Measurements from ENCODE around the gene AKNAD1. TPM values are rescaled to one million over a fixed set of nuclear protein-coding genes. Genes with fewer than 3 reads are reported as not detected.
"Not testable (repeated sequence)": the region's sequence is repeated elsewhere in the genome, so short reads cannot be mapped to it uniquely, and the experiment has no call there.

The AKNAD1 gene
- total and polyA plus RNA-seq, 3 experiments from 2014 or later = not detected

GRCh38 chr1:108889006-108889645 lies 32.2 kb upstream of the AKNAD1 start:
- H3K4me3 ChIP-seq (ENCODE audit: low read length); H3K4me1 ChIP-seq (ENCODE audit: insufficient read depth, low read length); H3K36me3 ChIP-seq (ENCODE audit: insufficient read depth, low read length); DNase-seq; POLR2A ChIA-PET; H3K36me3 Mint-ChIP-seq; H3K9me3 ChIP-seq (ENCODE audit: low read length); H3K4me3 Mint-ChIP-seq; H3K4me1 Mint-ChIP-seq; H3K27ac Mint-ChIP-seq; H3K27me3 Mint-ChIP-seq; H3K9me3 Mint-ChIP-seq; H3K27me3 ChIP-seq (ENCODE audit: insufficient read depth, low read length, poor library complexity, severe bottlenecking); H3K27ac ChIP-seq (ENCODE audit: low read depth, low read length): not testable (repeated sequence)
- CTCF ChIA-PET = interaction anchor here (1.2 to 1.8 kb wide), 2 partner anchors 61 kb away, joined by 4 to 5 read pairs; no protein-coding TSS in a partner anchor

DNA sequence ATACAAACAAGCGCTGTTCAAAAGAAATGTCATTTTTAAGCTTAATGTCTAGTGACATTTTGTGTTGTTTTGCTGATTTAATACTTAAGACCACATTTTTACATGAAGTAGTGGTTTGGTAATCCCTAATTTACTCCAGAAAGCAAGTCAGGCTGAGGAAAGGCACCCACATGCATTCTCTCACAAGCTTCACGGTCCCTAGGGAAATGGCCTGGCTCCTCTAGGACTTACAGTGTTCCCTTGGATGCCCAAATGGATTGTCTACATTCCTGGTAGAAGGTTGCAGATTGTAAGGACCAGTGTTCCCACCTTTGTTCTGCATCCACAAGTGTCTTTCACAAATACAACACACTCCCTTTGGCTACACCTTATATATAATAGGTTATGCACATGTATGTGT lies 29.4 kb upstream of the AKNAD1 start:
- Histone ChIP-seq H3K4me3 (ENCODE audit: low read length) (no peak overlapping the region), H3K9me3 (ENCODE audit: low read length) (no peaks in the 10 kb centered on the region), H3K36me3 (ENCODE audit: insufficient read depth, low read length) (no peaks in the 10 kb centered on the region), H3K4me1 (ENCODE audit: insufficient read depth, low read length) (no peaks in the 10 kb centered on the region), H3K27me3 (ENCODE audit: insufficient read depth, low read length, poor library complexity, severe bottlenecking) (no peaks in the 10 kb centered on the region), H3K27ac (ENCODE audit: low read depth, low read length) (no peak overlapping the region)
- no peak overlapping the region for H3K4me3 Mint-ChIP-seq
- ChIA-PET POLR2A (no interaction called here), CTCF (no interaction called here)
- H3K27me3 Mint-ChIP-seq = peaks cover 0 to 2% of the 10 kb centered on the region in 2 donors
- H3K36me3 Mint-ChIP-seq = no peaks in the 10 kb centered on the region
- H3K4me1 Mint-ChIP-seq = no peaks in the 10 kb centered on the region
- H3K9me3 Mint-ChIP-seq = no peaks in the 10 kb centered on the region
- H3K27ac Mint-ChIP-seq = no peak overlapping the region
- no peak for DNase-seq

- Mint-ChIP-seq H3K4me3 (no peak overlapping the region), H3K9me3 (no peaks in the 10 kb centered on the region), H3K36me3 (no peaks in the 10 kb centered on the region), H3K27ac (peak overlapping the region in 1 of 8 donors; percentile 46), H3K4me1 (no peaks in the 10 kb centered on the region), H3K27me3 (no peaks in the 10 kb centered on the region)
- H3K27me3 ChIP-seq (ENCODE audit: insufficient read depth, low read length, poor library complexity, severe bottlenecking) = no peaks in the 10 kb centered on the region
- ChIA-PET POLR2A (no interaction called here), CTCF (no interaction called here)
- H3K27ac ChIP-seq (ENCODE audit: low read depth, low read length) = no peak overlapping the region
- no peak for DNase-seq
- H3K4me3 ChIP-seq (ENCODE audit: low read length) = no peak overlapping the region
- no peaks in the 10 kb centered on the region for H3K9me3 ChIP-seq (ENCODE audit: low read length)
- H3K36me3 ChIP-seq (ENCODE audit: insufficient read depth, low read length) = no peaks in the 10 kb centered on the region
- no peaks in the 10 kb centered on the region for H3K4me1 ChIP-seq (ENCODE audit: insufficient read depth, low read length)
These were observed 28.1 kb upstream of the AKNAD1 start for GRCh38 chr1:108884968-108885367.

DNA sequence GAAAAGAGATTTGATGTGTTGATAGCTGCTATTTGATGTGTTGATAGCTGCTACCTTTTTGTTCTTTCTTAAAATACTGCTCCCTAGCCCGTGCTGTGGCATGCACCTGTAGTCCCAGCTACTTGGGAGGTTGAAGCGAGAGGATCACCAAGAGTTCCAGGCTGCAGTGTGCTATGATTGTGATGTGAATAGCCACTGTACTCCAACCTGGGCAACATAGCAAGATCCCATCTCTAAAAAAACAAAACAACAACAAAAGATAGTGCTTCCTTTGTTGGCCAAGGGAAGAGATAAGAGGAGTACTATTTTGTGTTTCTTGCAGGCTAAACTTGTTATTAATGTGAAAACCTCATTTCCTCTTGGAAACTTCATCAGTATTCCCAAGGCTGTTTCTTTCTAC lies 25.9 kb upstream of the AKNAD1 start:
- Histone ChIP-seq H3K27ac (ENCODE audit: low read depth, low read length) (no peak overlapping the region), H3K9me3 (ENCODE audit: low read length) (no peaks in the 10 kb centered on the region), H3K4me3 (ENCODE audit: low read length) (no peak overlapping the region), H3K36me3 (ENCODE audit: insufficient read depth, low read length) (no peaks in the 10 kb centered on the region), H3K4me1 (ENCODE audit: insufficient read depth, low read length) (peaks cover under 1% of the 10 kb centered on the region), H3K27me3 (ENCODE audit: insufficient read depth, low read length, poor library complexity, severe bottlenecking) (no peaks in the 10 kb centered on the region)
- CTCF ChIA-PET = interaction anchor here (1.1 to 1.7 kb wide), 2 partner anchors 11 to 55 kb away, joined by 3 to 4 read pairs; no protein-coding TSS in a partner anchor
- POLR2A ChIA-PET = no interaction called here
- Mint-ChIP-seq H3K4me3 (no peak overlapping the region), H3K36me3 (no peaks in the 10 kb centered on the region), H3K9me3 (no peaks in the 10 kb centered on the region), H3K4me1 (peaks cover 4 to 12% (median 5%) of the 10 kb centered on the region in 3 donors), H3K27ac (no peak overlapping the region), H3K27me3 (no peaks in the 10 kb centered on the region)
- no peak for DNase-seq

GRCh38 chr1:108881369-108881768 lies 24.5 kb upstream of the AKNAD1 start:
- H3K4me1 ChIP-seq (ENCODE audit: insufficient read depth, low read length) = peaks cover 8% of the 10 kb centered on the region
- H3K9me3 ChIP-seq (ENCODE audit: low read length) = no peaks in the 10 kb centered on the region
- H3K36me3 ChIP-seq (ENCODE audit: insufficient read depth, low read length) = no peaks in the 10 kb centered on the region
- peaks cover 0 to 5% (median 0%) of the 10 kb centered on the region in 3 donors for H3K36me3 Mint-ChIP-seq
- no peak overlapping the region for H3K4me3 ChIP-seq (ENCODE audit: low read length)
- H3K27me3 ChIP-seq (ENCODE audit: insufficient read depth, low read length, poor library complexity, severe bottlenecking) = no peaks in the 10 kb centered on the region
- H3K9me3 Mint-ChIP-seq = no peaks in the 10 kb centered on the region
- H3K27ac Mint-ChIP-seq = no peak overlapping the region
- H3K27ac ChIP-seq (ENCODE audit: low read depth, low read length) = no peak overlapping the region
- H3K27me3 Mint-ChIP-seq = peaks cover 0 to 4% of the 10 kb centered on the region in 2 donors
- H3K4me1 Mint-ChIP-seq = peaks cover 11 to 16% (median 12%) of the 10 kb centered on the region in 3 donors
- no peak overlapping the region for H3K4me3 Mint-ChIP-seq
- POLR2A ChIA-PET = no interaction called here
- CTCF ChIA-PET = no interaction called here
- DNase-seq = no peak

DNA sequence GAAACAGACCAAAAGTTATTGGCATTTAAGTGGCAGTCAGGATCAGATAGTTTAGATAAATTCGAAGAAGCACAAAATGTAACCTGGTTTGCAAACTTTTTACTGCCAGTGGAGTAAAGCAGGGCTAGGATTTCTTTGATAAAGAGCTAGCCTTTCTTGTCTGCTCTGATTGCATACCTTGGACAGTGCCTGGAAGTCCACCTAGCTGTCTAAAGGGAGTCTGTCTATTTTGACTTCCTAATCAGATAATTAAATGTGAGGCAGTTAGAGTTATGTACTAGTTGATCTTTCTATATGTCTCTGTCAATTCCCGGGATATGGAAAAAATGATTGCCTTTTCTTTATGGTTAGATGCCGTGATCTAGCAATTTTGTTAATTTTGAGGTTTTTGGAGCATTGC lies 24.0 kb upstream of the AKNAD1 start:
- CTCF ChIA-PET = no interaction called here
- H3K36me3 Mint-ChIP-seq = peaks cover 0 to 5% (median 0%) of the 10 kb centered on the region in 3 donors
- H3K4me1 Mint-ChIP-seq = peaks cover 13 to 17% (median 16%) of the 10 kb centered on the region in 3 donors
- Histone ChIP-seq H3K9me3 (ENCODE audit: low read length) (no peaks in the 10 kb centered on the region), H3K36me3 (ENCODE audit: insufficient read depth, low read length) (no peaks in the 10 kb centered on the region), H3K4me3 (ENCODE audit: low read length) (no peak overlapping the region), H3K4me1 (ENCODE audit: insufficient read depth, low read length) (peaks cover 13% of the 10 kb centered on the region), H3K27me3 (ENCODE audit: insufficient read depth, low read length, poor library complexity, severe bottlenecking) (no peaks in the 10 kb centered on the region), H3K27ac (ENCODE audit: low read depth, low read length) (no peak overlapping the region)
- H3K4me3 Mint-ChIP-seq = no peak overlapping the region
- H3K9me3 Mint-ChIP-seq = no peaks in the 10 kb centered on the region
- peaks cover 0 to 4% of the 10 kb centered on the region in 2 donors for H3K27me3 Mint-ChIP-seq
- POLR2A ChIA-PET = no interaction called here
- H3K27ac Mint-ChIP-seq = peak overlapping the region in 1 of 8 donors; percentile 13
- DNase-seq = no peak

GRCh38 chr1:108878678-108879077 lies 21.8 kb upstream of the AKNAD1 start:
- no peak overlapping the region for H3K4me3 ChIP-seq (ENCODE audit: low read length)
- ChIA-PET CTCF (no interaction called here), POLR2A (no interaction called here)
- peaks cover 15 to 18% (median 16%) of the 10 kb centered on the region in 3 donors for H3K4me1 Mint-ChIP-seq
- no peak overlapping the region for H3K27ac Mint-ChIP-seq
- H3K27ac ChIP-seq (ENCODE audit: low read depth, low read length) = no peak overlapping the region
- DNase-seq = no peak
- peaks cover 0 to 5% (median 0%) of the 10 kb centered on the region in 3 donors for H3K36me3 Mint-ChIP-seq
- H3K4me1 ChIP-seq (ENCODE audit: insufficient read depth, low read length) = peaks cover 13% of the 10 kb centered on the region
- H3K9me3 Mint-ChIP-seq = no peaks in the 10 kb centered on the region
- H3K9me3 ChIP-seq (ENCODE audit: low read length) = no peaks in the 10 kb centered on the region
- peak overlapping the region in 1 of 7 donors; percentile 20 for H3K4me3 Mint-ChIP-seq
- peaks cover 0 to 4% of the 10 kb centered on the region in 2 donors for H3K27me3 Mint-ChIP-seq
- H3K36me3 ChIP-seq (ENCODE audit: insufficient read depth, low read length) = no peaks in the 10 kb centered on the region
- H3K27me3 ChIP-seq (ENCODE audit: insufficient read depth, low read length, poor library complexity, severe bottlenecking) = no peaks in the 10 kb centered on the region

DNA sequence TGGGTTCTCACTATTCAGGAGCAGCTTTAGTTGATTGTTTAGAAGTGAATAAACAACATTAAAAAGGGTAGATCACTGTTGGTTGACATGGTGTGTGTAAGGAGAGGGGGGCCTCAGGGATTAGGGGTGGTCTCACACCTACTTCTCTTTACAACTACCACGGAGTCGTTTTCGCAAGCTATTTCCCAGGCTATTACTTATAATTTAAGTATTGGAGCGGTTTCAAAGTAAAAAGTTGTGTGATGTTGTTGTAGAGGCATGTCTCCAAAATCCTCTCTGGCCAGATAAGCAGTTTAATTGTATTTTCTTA lies 21.2 kb upstream of the AKNAD1 start:
- ChIA-PET CTCF (no interaction called here), POLR2A (no interaction called here)
- DNase-seq = no peak
- peaks cover 13% of the 10 kb centered on the region for H3K4me1 ChIP-seq (ENCODE audit: insufficient read depth, low read length)
- no peaks in the 10 kb centered on the region for H3K27me3 ChIP-seq (ENCODE audit: insufficient read depth, low read length, poor library complexity, severe bottlenecking)
- H3K36me3 Mint-ChIP-seq = peaks cover 0 to 5% (median 0%) of the 10 kb centered on the region in 3 donors
- H3K27me3 Mint-ChIP-seq = peaks cover 0 to 4% of the 10 kb centered on the region in 2 donors
- H3K4me1 Mint-ChIP-seq = peaks cover 15 to 18% (median 16%) of the 10 kb centered on the region in 3 donors
- H3K4me3 Mint-ChIP-seq = peak overlapping the region; percentile 91 to 98 (median 95)
- H3K9me3 ChIP-seq (ENCODE audit: low read length) = no peaks in the 10 kb centered on the region
- H3K36me3 ChIP-seq (ENCODE audit: insufficient read depth, low read length) = no peaks in the 10 kb centered on the region
- no peak overlapping the region for H3K27ac ChIP-seq (ENCODE audit: low read depth, low read length)
- H3K4me3 ChIP-seq (ENCODE audit: low read length) = no peak overlapping the region
- peak overlapping the region in 6 of 8 donors; percentile 3 to 93 (median 78) for H3K27ac Mint-ChIP-seq
- no peaks in the 10 kb centered on the region for H3K9me3 Mint-ChIP-seq
